HG03521 (cell line): Measurements from ENCODE around the gene TAF8.

ENCODE experiments used
- ATAC-seq: cut with Tn5 transposase; IDR thresholded peaks from one replicate; pipeline ENCODE4 v1.9.1; 2021; ENCODE audit warnings: mild to moderate bottlenecking, moderate library complexity; ENCODE audit not compliant: unreplicated experiment

Gene TAF8

GRCh38 chr6:42049948-42050296, 402 bp upstream of the TAF8 start:
- no peak for ATAC-seq

- no peak for ATAC-seq
Measured at GRCh38 chr6:42051268-42051653, 937 bp downstream of the TAF8 start.

GRCh38 chr6:42053601-42054000, 3.3 kb downstream of the TAF8 start:
- no peak for ATAC-seq

GRCh38 chr6:42059743-42060142, 9.4 kb downstream of the TAF8 start:
- no peak for ATAC-seq

- ATAC-seq = no peak
Measured at GRCh38 chr6:42066156-42066675, 15.9 kb downstream of the TAF8 start.

GRCh38 chr6:42068173-42068572, 17.8 kb downstream of the TAF8 start:
- ATAC-seq = no peak

GRCh38 chr6:42068872-42069522, 18.7 kb downstream of the TAF8 start:
- no peak for ATAC-seq

GRCh38 chr6:42071881-42072583, 21.7 kb downstream of the TAF8 start:
- ATAC-seq = no peak

- ATAC-seq = no peak
Measured at GRCh38 chr6:42073287-42073686, 23.0 kb downstream of the TAF8 start.

GRCh38 chr6:42075159-42075838, 25.0 kb downstream of the TAF8 start:
- ATAC-seq = no peak

- no peak for ATAC-seq
Measured at GRCh38 chr6:42078386-42078785, 28.1 kb downstream of the TAF8 start.

GRCh38 chr6:42079941-42080464, 29.7 kb downstream of the TAF8 start:
- no peak for ATAC-seq

GRCh38 chr6:42083530-42083929, 33.2 kb downstream of the TAF8 start:
- no peak for ATAC-seq

GRCh38 chr6:42084889-42085288, 34.6 kb downstream of the TAF8 start:
- no peak for ATAC-seq

GRCh38 chr6:42086046-42087035, 36.0 kb downstream of the TAF8 start:
- no peak for ATAC-seq

- ATAC-seq = no peak
Measured at GRCh38 chr6:42088101-42088591, 37.8 kb downstream of the TAF8 start.

- ATAC-seq = no peak
Measured at GRCh38 chr6:42090819-42091717, 40.7 kb downstream of the TAF8 start.

- no peak for ATAC-seq
Measured at GRCh38 chr6:42091718-42092023, 41.3 kb downstream of the TAF8 start.

- ATAC-seq = no peak
Measured at GRCh38 chr6:42093582-42094329, 43.4 kb downstream of the TAF8 start.
